ENCODE results near the gene MEIS3. TPM values are rescaled to one million over a fixed set of nuclear protein-coding genes. Genes with fewer than 3 reads are reported as not detected.
A peak's percentile ranks its signal among the peaks of the same experiment; 100 is the strongest.

MEIS3 gene
- total and polyA plus RNA-seq, 9 of the 15 experiments (the other 6 are each of a cell fraction or from before 2014, with no cell fraction given): 0.06 to 0.80 (median 0.25) TPM; not detected in 1

GRCh38 chr19:47372603-47373002 is 46.7 kb downstream of the MEIS3 start:
- FAIRE-seq: no peak
- no peak overlapping the region for H3K4me2 ChIP-seq (ENCODE audit: insufficient read depth, low read length)
- ATAC-seq: no peak
- no TSS peak for BruUV-seq (replicated peaks)
- no peak overlapping the region for H2AFZ ChIP-seq (ENCODE audit: low read depth, low read length)
- TF ChIP-seq MEIS2 (IDR thresholded peaks at IDR 0.05; ENCODE audit: partially characterized antibody) (no peak), RAD51 (IDR thresholded peaks at IDR 0.05; ENCODE audit: borderline replicate concordance, low read depth) (no peak), XRCC3 (IDR thresholded peaks at IDR 0.05) (no peak), RNF2 (IDR thresholded peaks at IDR 0.05) (no peak), ZNF584 (CRISPR knock-in tag; IDR thresholded peaks at IDR 0.05; ENCODE audit: low read depth) (no peak), ZC3H8 (IDR thresholded peaks at IDR 0.05) (no peak), MXD1 (CRISPR knock-in tag; IDR thresholded peaks at IDR 0.05; ENCODE audit: borderline replicate concordance, poor library complexity, severe bottlenecking) (no peak), ZNF347 (CRISPR knock-in tag; IDR thresholded peaks at IDR 0.05; ENCODE audit: low read depth) (no peak), PHF21A (IDR thresholded peaks at IDR 0.05; ENCODE audit: borderline replicate concordance, low read depth) (no peak), RBFOX2 (IDR thresholded peaks at IDR 0.05; ENCODE audit: low read depth, low read length) (0 out of 2 replicates have a peak, but pooled peaks have one; percentile 8), BHLHE40 (IDR thresholded peaks at IDR 0.05; ENCODE audit: low read length) (no peak), ZFX (CRISPR knock-in tag; IDR thresholded peaks at IDR 0.05) (no peak), ZNF644 (tag; IDR thresholded peaks at IDR 0.05; ENCODE audit: low read depth) (no peak), JUND (IDR thresholded peaks at IDR 0.05; ENCODE audit: borderline replicate concordance, low read depth, low read length) (no peak), JUND (tag; IDR thresholded peaks at IDR 0.05; ENCODE audit: borderline replicate concordance, low read depth, low read length) (no peak), POLR2G (IDR thresholded peaks at IDR 0.05; ENCODE audit: low read depth, low read length) (peak; percentile 42), RBM22 (IDR thresholded peaks at IDR 0.05; ENCODE audit: low read depth, low read length, poor library complexity, severe bottlenecking) (peak; percentile 31), OTX1 (CRISPR knock-in tag; IDR thresholded peaks at IDR 0.05) (no peak), TARDBP (IDR thresholded peaks at IDR 0.05) (no peak), ZNF695 (CRISPR knock-in tag; IDR thresholded peaks at IDR 0.05) (no peak), BMI1 (IDR thresholded peaks at IDR 0.05; ENCODE audit: low read length) (no peak), STAT5A (IDR thresholded peaks at IDR 0.05; ENCODE audit: borderline replicate concordance, low read length) (no peak), PURB (CRISPR knock-in tag; IDR thresholded peaks at IDR 0.05; ENCODE audit: low read depth) (no peak), KAT7 (CRISPR knock-in tag; IDR thresholded peaks at IDR 0.05; ENCODE audit: borderline replicate concordance) (no peak), CREBBP (IDR thresholded peaks at IDR 0.05; ENCODE audit: low read depth, low read length) (no peak)
- TF ChIP-seq, protein P1, sequence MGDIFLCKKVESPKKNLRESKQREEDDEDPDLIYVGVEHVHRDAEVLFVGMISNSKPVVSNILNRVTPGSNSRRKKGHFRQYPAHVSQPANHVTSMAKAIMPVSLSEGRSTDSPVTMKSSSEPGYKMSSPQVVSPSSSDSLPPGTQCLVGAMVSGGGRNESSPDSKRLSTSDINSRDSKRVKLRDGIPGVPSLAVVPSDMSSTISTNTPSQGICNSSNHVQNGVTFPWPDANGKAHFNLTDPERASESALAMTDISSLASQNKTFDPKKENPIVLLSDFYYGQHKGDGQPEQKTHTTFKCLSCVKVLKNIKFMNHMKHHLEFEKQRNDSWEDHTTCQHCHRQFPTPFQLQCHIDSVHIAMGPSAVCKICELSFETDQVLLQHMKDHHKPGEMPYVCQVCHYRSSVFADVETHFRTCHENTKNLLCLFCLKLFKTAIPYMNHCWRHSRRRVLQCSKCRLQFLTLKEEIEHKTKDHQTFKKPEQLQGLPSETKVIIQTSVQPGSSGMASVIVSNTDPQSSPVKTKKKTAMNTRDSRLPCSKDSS (IDR thresholded peaks at IDR 0.05; ENCODE audit: low read depth, partially characterized antibody): no peak
- H3K4me3 ChIP-seq: no peak overlapping the region
- no peaks in the 10 kb centered on the region for H4K20me1 ChIP-seq (replicated peaks; ENCODE audit: control insufficient read depth, insufficient read depth, low read length)
- H3K36me3 ChIP-seq (ENCODE audit: control insufficient read depth, insufficient read depth, low read length): peaks cover 88% of the 10 kb centered on the region; the same call in 2 of the 3 replicates
- WGBS (ENCODE audit: insufficient coverage, low coverage, missing lambda C conversion rate): 91% methylated on average over 17 of the region's 22 CpGs
- peaks cover 3% of the 10 kb centered on the region for H3K9me1 ChIP-seq (ENCODE audit: control insufficient read depth, insufficient read depth, low read length)
- in situ Hi-C loops (cut with MboI) (no loop called here), intact Hi-C loops (cut with micrococcal nuclease) (no loop called here)
- H3K27ac ChIP-seq (ENCODE audit: extremely low read depth, low read depth, low read length): no peak overlapping the region
- H3K79me2 ChIP-seq (ENCODE audit: control insufficient read depth, insufficient read depth, low read length): no peaks in the 10 kb centered on the region
- H3K27me3 ChIP-seq (ENCODE audit: control insufficient read depth in 2 of 2, insufficient read depth in 2 of 2, low read length in 2 of 2): no peaks in the 10 kb centered on the region
- no peak for DNase-seq (ENCODE audit: extremely low read depth in 1 of 4, low spot score in 3 of 4)
- POLR2A ChIA-PET: no interaction called here
- peaks cover 0 to 18% of the 10 kb centered on the region in 2 experiments; a peak in 2 of 5 replicates for H3K4me1 ChIP-seq (replicated peaks in 1 of 2; ENCODE audit: control insufficient read depth in 2 of 2, insufficient read depth in 2 of 2, low read length in 2 of 2)
- no peak overlapping the region for H3K9ac ChIP-seq (ENCODE audit: insufficient read depth in 1 of 2, low read depth in 2 of 2, low read length in 2 of 2)
- CTCF ChIA-PET (ENCODE audit: low intra/inter-chr PET ratio): no interaction called here
- no peaks in the 10 kb centered on the region for H3K9me3 ChIP-seq (replicated peaks; ENCODE audit: control insufficient read depth, insufficient read depth, low read depth, low read length)
